Panc1 (cell line): Measurements from ENCODE around the gene TLE4. TPM values are rescaled to one million over a fixed set of nuclear protein-coding genes. Genes with fewer than 3 reads are reported as not detected.

Experiments used
- ATAC-seq: fragments of 200-7000 bp; cut with Tn5 transposase; 2 replicates; pipeline ENCODE4 v1.9.1; 2020; ENCODE audit warnings: mild to moderate bottlenecking, moderate library complexity
- BruUV-seq: library from RNA; stranded (reverse); fragments of 400-500 nt; replicated peaks from 2 replicates; lab custom pipeline; 2021; lab: Mats Ljungman, UMichigan
- CTCF ChIA-PET: fragments of 300-600 bp; sonication (Branson Sonifier 250); formaldehyde crosslinking; loops from one replicate; lab custom pipeline; 2022; ENCODE audit warnings: antibody characterized with exemption; lab: Charles Lee
- POLR2A ChIA-PET: fragments of 300-600 bp; sonication (Branson Sonifier 250); formaldehyde crosslinking; loops from one replicate; lab custom pipeline; 2022; ENCODE audit warnings: antibody characterized with exemption; lab: Charles Lee
- DNase-seq: peaks from one replicate; pipeline ENCODE4 v3.0.0-alpha.2; 2010; ENCODE audit warnings: low read depth, low spot score
- H3K27ac ChIP-seq: 2 replicates; pipeline ENCODE4 v1.5.1; 2011; ENCODE audit warnings: mild to moderate bottlenecking, low read length, inconsistent platforms
- H3K27me3 ChIP-seq: fragments of 200-500 bp; sonication (Bioruptor generic); 2 replicates; pipeline ENCODE4 v1.6.0; 2014; ENCODE audit warnings: low read length, inconsistent platforms; ENCODE audit not compliant: control insufficient read depth, insufficient read depth
- H3K36me3 ChIP-seq: fragments of 200-500 bp; sonication (Bioruptor generic); 2 replicates; pipeline ENCODE4 v1.5.1; 2014; ENCODE audit warnings: inconsistent platforms, mild to moderate bottlenecking, low read length, moderate library complexity; ENCODE audit not compliant: control insufficient read depth, insufficient read depth
- H3K4me1 ChIP-seq: 2 replicates; pipeline ENCODE4 v1.5.1; 2011; ENCODE audit warnings: inconsistent platforms, mild to moderate bottlenecking, low read length, moderate library complexity; ENCODE audit not compliant: control insufficient read depth, insufficient read depth
- H3K4me3 ChIP-seq, 2 experiments: 2 replicates each; pipeline ENCODE4 v1.5.1; 2011 to 2012; ENCODE audit warnings: low read depth in 2 of 2, low read length in 2 of 2, mild to moderate bottlenecking in 2 of 2, inconsistent platforms in 1 of 2, moderate library complexity in 1 of 2
- H3K9me3 ChIP-seq: fragments of 200-500 bp; sonication (Bioruptor generic); 2 replicates; pipeline ENCODE4 v1.5.1; 2014; ENCODE audit warnings: low read depth, mild to moderate bottlenecking, inconsistent platforms, low read length, moderate library complexity; ENCODE audit not compliant: control insufficient read depth, insufficient read depth
- CTCF ChIP-seq: fragments of 450-650 bp; IDR thresholded peaks from 2 replicates; pipeline ENCODE4 v1.5.1; 2017; ENCODE audit warnings: mild to moderate bottlenecking
- POLR2AphosphoS5 ChIP-seq: IDR thresholded peaks from 2 replicates; pipeline ENCODE4 v1.6.1; 2012; ENCODE audit warnings: mild to moderate bottlenecking, low read depth, low read length, moderate library complexity
- REST ChIP-seq, 2 experiments: IDR thresholded peaks; 2 replicates each; pipeline ENCODE4 v1.6.1; 2011 to 2012; ENCODE audit warnings: low read depth in 2 of 2, control low read depth in 1 of 2, low read length in 1 of 2, mild to moderate bottlenecking in 1 of 2, moderate library complexity in 1 of 2; ENCODE audit not compliant: insufficient read depth in 1 of 2
- SIN3A ChIP-seq: IDR thresholded peaks from 2 replicates; pipeline ENCODE4 v1.6.1; 2012; ENCODE audit warnings: low read depth, mild to moderate bottlenecking, low read length, moderate library complexity, borderline replicate concordance; ENCODE audit not compliant: insufficient read depth
- TCF7L2 ChIP-seq: IDR thresholded peaks from 2 replicates; pipeline ENCODE4 v1.6.1; 2011; ENCODE audit warnings: mild to moderate bottlenecking, low read depth, low read length, inconsistent platforms
- in situ Hi-C: cut with HindIII; loops from 2 replicates; pipeline ENCODE4 v1.10.0; 2016; ENCODE audit warnings: low sequenced_read_pairs, low pct_unique_long_range_greater_than_20kb
- intact Hi-C: fragments of 100-400 bp; cut with micrococcal nuclease; formaldehyde crosslinking; loops from one replicate; pipeline ENCODE4 v1.10.0; 2022; ENCODE audit not compliant: unreplicated experiment
- total RNA-seq: library from RNA; stranded (reverse); gene quantifications from one replicate; pipeline ENCODE4 v1.2.1, GENCODE V29; 2021; ENCODE audit not compliant: unreplicated experiment

The TLE4 gene
- total RNA-seq, 1 experiment from 2014 or later = 8.7 TPM

- no peak overlapping the region for H3K4me3 ChIP-seq
- in situ Hi-C loops (no loop called here), intact Hi-C loops (no loop called here)
- H3K27ac ChIP-seq = no peak overlapping the region
- no peaks in the 10 kb centered on the region for H3K4me1 ChIP-seq
- no peaks in the 10 kb centered on the region for H3K27me3 ChIP-seq
- H3K9me3 ChIP-seq = no peaks in the 10 kb centered on the region
- TF ChIP-seq REST (IDR thresholded peaks at IDR 0.05; ENCODE audit: insufficient read depth in 1 of 2, low read depth in 2 of 2, low read length in 1 of 2) (no peak), TCF7L2 (no peak), CTCF (no peak), POLR2AphosphoS5 (no peak), SIN3A (no peak)
- DNase-seq (no peak), ATAC-seq (no peak)
- POLR2A ChIA-PET = no interaction called here
- CTCF ChIA-PET = no interaction called here
- BruUV-seq = no TSS peak
- no peaks in the 10 kb centered on the region for H3K36me3 ChIP-seq
These were observed 48.2 kb downstream of the TLE4 start for GRCh38 chr9:79619930-79620329.

- DNase-seq (no peak), ATAC-seq (no peak)
- intact Hi-C loops = no loop called here
- Histone ChIP-seq H3K27me3 (no peaks in the 10 kb centered on the region), H3K9me3 (no peaks in the 10 kb centered on the region), H3K4me3 (no peak overlapping the region), H3K27ac (no peak overlapping the region), H3K36me3 (no peaks in the 10 kb centered on the region), H3K4me1 (no peaks in the 10 kb centered on the region)
- in situ Hi-C loops = no loop called here
- CTCF ChIA-PET = no interaction called here
- POLR2A ChIA-PET = no interaction called here
- BruUV-seq = no TSS peak
- TF ChIP-seq SIN3A (no peak), POLR2AphosphoS5 (no peak), CTCF (no peak)
These were observed 50.3 kb downstream of the TLE4 start for GRCh38 chr9:79621916-79622575.
